ENCODE measurements around the gene B4GALT3.

The B4GALT3 gene

DNA sequence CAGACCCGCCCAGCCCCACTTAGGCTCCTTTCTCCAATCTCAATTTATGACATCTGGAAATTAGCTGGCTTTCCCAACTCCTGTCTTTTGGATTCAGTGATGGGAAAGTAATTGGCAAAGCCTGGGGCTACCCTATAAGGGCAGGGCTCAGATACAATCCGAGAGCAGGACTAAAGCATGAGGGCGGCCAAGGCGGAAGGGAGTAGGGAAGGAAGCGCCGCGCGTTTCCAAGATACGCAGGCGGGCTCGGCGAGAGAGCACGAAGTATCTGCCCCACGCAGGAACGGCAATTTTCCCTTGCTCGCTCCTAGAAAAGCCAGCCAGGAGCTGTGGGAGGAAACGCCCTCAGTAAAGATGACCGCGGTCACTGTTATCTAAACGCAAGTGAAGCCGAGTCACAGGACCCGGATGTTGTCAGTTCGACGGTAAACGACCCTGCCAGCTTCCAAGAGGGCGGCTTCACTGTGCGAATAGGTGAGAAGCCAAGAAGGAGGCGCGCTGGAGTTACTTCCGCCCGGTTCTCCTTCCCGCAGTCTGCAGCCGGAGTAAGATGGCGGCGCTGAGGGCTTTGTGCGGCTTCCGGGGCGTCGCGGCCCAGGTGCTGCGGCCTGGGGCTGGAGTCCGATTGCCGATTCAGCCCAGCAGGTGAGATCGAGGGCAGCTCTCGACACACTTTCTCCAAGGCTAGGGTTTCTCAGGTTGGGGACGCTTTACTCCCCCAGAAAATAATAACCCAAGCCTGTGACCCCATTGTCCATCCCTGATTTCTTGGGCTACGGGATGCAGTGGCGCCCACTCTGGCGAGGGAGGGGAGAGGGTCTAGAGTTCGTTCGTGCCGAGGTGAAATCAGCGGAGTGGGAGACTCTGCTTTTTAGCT, 24.8 kb upstream of the B4GALT3 start, which contains the start of gene NDUFS2:
TSS of gene NDUFS2 (plus strand) at position 532 of the 877 bp plus-strand sequence. CDS start at position 551, 19 bp downstream.
- Histone ChIP-seq H3K27me3 (ENCODE audit: insufficient read depth, low read length) (no peaks in the 10 kb centered on the region), H2AFZ (ENCODE audit: low read length, unreplicated experiment) (peak within 1 kb of the TSS; percentile 64), H3K36me3 (ENCODE audit: insufficient read depth, low read length) (peaks cover 11% of the 10 kb centered on the region; the same call in 1 of the 2 replicates), H3K27ac (ENCODE audit: low read depth, low read length) (peak within 1 kb of the TSS; percentile 99), H3K4me1 (ENCODE audit: control insufficient read depth, insufficient read depth, low read length, unreplicated experiment) (peaks cover 69% of the 10 kb centered on the region), H3K4me3 (ENCODE audit: low read depth, low read length) (peak within 1 kb of the TSS; percentile 95), H3K79me2 (ENCODE audit: control insufficient read depth, insufficient read depth, low read length, unreplicated experiment) (peaks cover 45% of the 10 kb centered on the region)

DNA sequence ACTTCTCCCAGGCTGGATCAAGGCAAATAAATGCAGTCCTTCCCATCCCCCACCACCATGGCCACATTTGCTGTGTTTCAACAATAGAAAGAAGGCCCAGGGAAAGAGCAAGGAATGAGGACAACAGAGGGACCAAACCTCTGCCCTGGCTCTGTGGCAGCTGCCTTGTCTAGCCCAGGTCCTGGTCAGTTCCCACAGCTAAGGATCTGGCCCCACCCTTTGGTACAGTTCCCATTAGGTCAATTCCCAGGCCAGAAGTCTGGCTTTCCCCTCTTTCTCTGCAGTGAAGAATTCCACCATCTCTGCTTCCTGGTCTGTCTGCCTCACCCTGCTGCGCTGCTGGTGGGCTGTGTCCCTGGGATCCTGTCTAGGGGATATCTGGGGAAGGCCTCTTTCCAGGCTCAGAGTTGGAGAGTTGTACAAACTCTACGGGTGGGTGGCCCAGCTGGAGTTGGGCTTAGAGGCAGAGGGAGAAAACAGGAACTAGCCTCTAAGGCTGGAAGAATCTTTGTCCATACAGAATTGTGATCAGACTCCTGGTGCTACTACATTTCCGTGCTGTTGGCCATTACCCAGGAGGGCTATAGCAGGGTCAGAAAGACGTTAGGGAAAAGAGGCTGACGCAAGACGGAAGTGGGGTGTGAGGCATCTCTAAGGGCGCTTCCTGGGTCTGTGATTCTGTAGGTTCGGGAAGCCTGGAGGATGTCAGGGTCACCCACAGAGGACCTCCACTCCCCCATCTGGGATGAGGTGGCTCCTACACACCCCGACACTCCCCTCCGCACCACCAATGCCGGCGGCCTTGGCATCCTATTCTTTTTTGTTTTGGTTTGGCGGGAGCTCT, 23.9 kb upstream of the B4GALT3 start:
- Histone ChIP-seq H3K27me3 (ENCODE audit: insufficient read depth, low read length) (no peaks in the 10 kb centered on the region), H3K4me1 (ENCODE audit: control insufficient read depth, insufficient read depth, low read length, unreplicated experiment) (peaks cover 69% of the 10 kb centered on the region), H2AFZ (ENCODE audit: low read length, unreplicated experiment) (peak overlapping the region; percentile 64), H3K4me3 (ENCODE audit: low read depth, low read length) (peak overlapping the region; percentile 95), H3K79me2 (ENCODE audit: control insufficient read depth, insufficient read depth, low read length, unreplicated experiment) (peaks cover 54% of the 10 kb centered on the region), H3K27ac (ENCODE audit: low read depth, low read length) (peak overlapping the region; percentile 99), H3K36me3 (ENCODE audit: insufficient read depth, low read length) (peaks cover 11% of the 10 kb centered on the region; the same call in 1 of the 2 replicates)

GRCh38 chr1:161200421-161200991, 23.2 kb upstream of the B4GALT3 start:
- Histone ChIP-seq H3K79me2 (ENCODE audit: control insufficient read depth, insufficient read depth, low read length, unreplicated experiment) (peaks cover 52% of the 10 kb centered on the region), H3K27ac (ENCODE audit: low read depth, low read length) (peak overlapping the region; percentile 99), H3K27me3 (ENCODE audit: insufficient read depth, low read length) (no peaks in the 10 kb centered on the region), H3K36me3 (ENCODE audit: insufficient read depth, low read length) (peaks cover 11% of the 10 kb centered on the region; the same call in 1 of the 2 replicates), H3K4me1 (ENCODE audit: control insufficient read depth, insufficient read depth, low read length, unreplicated experiment) (peaks cover 70% of the 10 kb centered on the region), H2AFZ (ENCODE audit: low read length, unreplicated experiment) (no peak overlapping the region), H3K4me3 (ENCODE audit: low read depth, low read length) (no peak overlapping the region)

DNA sequence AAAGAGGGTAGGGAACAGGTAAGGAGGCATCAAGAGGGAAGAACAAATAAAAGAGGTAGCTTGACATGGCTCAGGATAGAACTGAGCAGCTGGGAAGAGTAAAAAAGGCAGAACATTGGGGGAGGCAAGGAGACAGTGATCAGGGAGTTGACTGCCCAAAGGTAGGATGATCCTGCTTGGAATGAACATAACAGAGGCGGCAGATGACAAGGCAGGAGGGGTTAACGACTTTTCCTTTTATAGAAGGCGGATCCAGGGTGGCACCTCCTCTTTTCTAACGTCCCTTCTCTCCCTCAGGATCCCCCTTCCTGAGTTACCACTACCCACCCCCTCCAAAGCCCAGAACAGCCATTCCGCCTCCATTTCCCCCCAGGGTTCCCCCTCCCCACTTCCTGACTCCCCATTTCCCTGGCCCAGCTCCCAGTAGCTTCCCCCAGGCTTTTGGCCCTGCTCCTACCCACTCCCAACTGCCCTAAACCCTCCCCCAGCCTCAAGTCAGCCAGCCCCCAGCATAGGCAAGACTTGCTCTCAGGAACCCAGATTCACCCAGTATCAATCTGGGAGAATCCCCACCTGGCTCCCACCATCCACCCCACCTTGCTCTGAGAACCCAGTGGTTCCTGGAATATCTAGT, 22.3 kb upstream of the B4GALT3 start:
- Histone ChIP-seq H3K27ac (ENCODE audit: low read depth, low read length) (peak overlapping the region; percentile 99), H3K4me1 (ENCODE audit: control insufficient read depth, insufficient read depth, low read length, unreplicated experiment) (peaks cover 74% of the 10 kb centered on the region), H3K27me3 (ENCODE audit: insufficient read depth, low read length) (no peaks in the 10 kb centered on the region), H2AFZ (ENCODE audit: low read length, unreplicated experiment) (peak overlapping the region; percentile 63), H3K4me3 (ENCODE audit: low read depth, low read length) (peak overlapping the region; percentile 55), H3K79me2 (ENCODE audit: control insufficient read depth, insufficient read depth, low read length, unreplicated experiment) (peaks cover 46% of the 10 kb centered on the region), H3K36me3 (ENCODE audit: insufficient read depth, low read length) (peaks cover 11% of the 10 kb centered on the region; the same call in 1 of the 2 replicates)

DNA sequence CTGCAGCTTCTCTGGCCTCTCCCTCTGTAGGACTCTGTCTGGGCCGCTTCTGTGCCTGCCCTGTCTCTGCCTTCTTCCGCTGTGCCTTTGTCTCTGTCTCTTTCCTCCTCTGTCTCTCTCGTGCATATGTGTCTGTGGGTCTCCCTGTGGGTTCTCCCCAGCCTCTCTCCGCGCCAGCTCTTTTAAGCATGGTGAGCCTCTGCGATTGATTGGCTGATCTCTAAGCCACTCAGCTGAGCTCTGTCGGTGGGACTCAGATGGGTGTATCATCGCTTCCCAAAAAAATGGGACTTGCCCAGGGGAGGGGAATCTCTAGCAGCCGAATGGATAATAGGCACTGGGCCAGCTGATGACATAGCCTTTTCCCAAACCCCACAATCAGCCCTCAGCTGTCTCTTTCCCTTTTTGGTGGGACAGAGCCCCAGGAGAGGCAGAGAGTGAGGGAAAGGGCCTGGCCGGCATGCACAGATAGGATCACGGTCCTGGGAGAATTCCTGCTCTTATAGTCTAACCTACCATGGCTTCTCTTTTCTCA, 21.7 kb upstream of the B4GALT3 start, which contains the start of gene ADAMTS4:
TSS of gene ADAMTS4 (minus strand) at position 158 of the 535 bp plus-strand sequence. CDS start 427 bp downstream, outside the sequence.
- Histone ChIP-seq H2AFZ (ENCODE audit: low read length, unreplicated experiment) (peak within 1 kb of the TSS; percentile 63), H3K4me3 (ENCODE audit: low read depth, low read length) (peak within 1 kb of the TSS; percentile 87), H3K27me3 (ENCODE audit: insufficient read depth, low read length) (no peaks in the 10 kb centered on the region), H3K36me3 (ENCODE audit: insufficient read depth, low read length) (peaks cover 6% of the 10 kb centered on the region; the same call in 1 of the 2 replicates), H3K27ac (ENCODE audit: low read depth, low read length) (peak within 1 kb of the TSS; percentile 99), H3K4me1 (ENCODE audit: control insufficient read depth, insufficient read depth, low read length, unreplicated experiment) (peaks cover 75% of the 10 kb centered on the region), H3K79me2 (ENCODE audit: control insufficient read depth, insufficient read depth, low read length, unreplicated experiment) (peaks cover 40% of the 10 kb centered on the region)

DNA sequence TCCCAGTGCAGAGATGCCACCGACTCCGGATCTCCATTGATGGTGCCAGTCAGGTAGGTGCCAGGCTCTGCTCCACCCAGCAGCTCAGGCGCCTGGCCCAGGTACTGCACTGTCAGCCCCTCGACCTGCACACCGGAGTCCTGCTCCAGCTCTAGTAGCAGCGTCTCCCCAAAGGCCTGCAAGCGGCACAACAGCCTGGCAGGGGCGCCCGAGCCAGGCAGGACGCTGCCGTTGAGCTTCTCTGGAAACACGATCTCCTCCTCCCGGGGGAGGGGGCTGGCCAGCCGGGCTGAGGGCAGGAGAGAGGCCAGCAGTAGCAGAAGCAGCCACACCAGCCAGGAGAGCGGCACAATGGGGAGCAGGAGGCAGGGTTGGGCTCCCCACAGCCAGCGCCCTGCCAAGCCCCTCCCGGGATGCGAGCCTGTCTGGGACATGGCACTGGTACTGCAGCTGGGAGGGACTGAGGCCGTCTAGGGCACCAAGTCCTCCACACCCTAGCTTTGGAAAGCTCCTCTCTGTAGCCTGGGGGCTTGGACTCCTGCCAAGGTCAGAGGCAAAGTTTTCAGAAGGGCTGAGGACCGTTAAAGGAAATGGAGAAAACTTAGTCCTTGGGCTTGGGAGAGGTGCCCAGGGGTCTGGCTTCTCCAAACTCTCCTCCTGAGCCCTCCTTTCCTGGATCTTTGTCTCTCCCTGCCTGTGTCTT, 21.0 kb upstream of the B4GALT3 start:
- Histone ChIP-seq H3K4me3 (ENCODE audit: low read depth, low read length) (peak overlapping the region; percentile 87), H3K36me3 (ENCODE audit: insufficient read depth, low read length) (no peaks in the 10 kb centered on the region; the same call in 1 of the 2 replicates), H2AFZ (ENCODE audit: low read length, unreplicated experiment) (no peak overlapping the region), H3K4me1 (ENCODE audit: control insufficient read depth, insufficient read depth, low read length, unreplicated experiment) (peaks cover 75% of the 10 kb centered on the region), H3K27me3 (ENCODE audit: insufficient read depth, low read length) (no peaks in the 10 kb centered on the region), H3K79me2 (ENCODE audit: control insufficient read depth, insufficient read depth, low read length, unreplicated experiment) (peaks cover 34% of the 10 kb centered on the region), H3K27ac (ENCODE audit: low read depth, low read length) (peak overlapping the region; percentile 99)

- Histone ChIP-seq H3K4me1 (ENCODE audit: control insufficient read depth, insufficient read depth, low read length, unreplicated experiment) (peaks cover 71% of the 10 kb centered on the region), H3K27ac (ENCODE audit: low read depth, low read length) (peak overlapping the region; percentile 99), H2AFZ (ENCODE audit: low read length, unreplicated experiment) (peak overlapping the region; percentile 71), H3K36me3 (ENCODE audit: insufficient read depth, low read length) (no peaks in the 10 kb centered on the region; the same call in 1 of the 2 replicates), H3K4me3 (ENCODE audit: low read depth, low read length) (peak overlapping the region; percentile 87), H3K79me2 (ENCODE audit: control insufficient read depth, insufficient read depth, low read length, unreplicated experiment) (peaks cover 27% of the 10 kb centered on the region), H3K27me3 (ENCODE audit: insufficient read depth, low read length) (no peaks in the 10 kb centered on the region)
Measured at GRCh38 chr1:161197560-161198193, 20.4 kb upstream of the B4GALT3 start.

- no peaks in the 10 kb centered on the region for H3K27me3 ChIP-seq (ENCODE audit: insufficient read depth, low read length)
- H3K4me1 ChIP-seq (ENCODE audit: control insufficient read depth, insufficient read depth, low read length, unreplicated experiment), result peaks cover 69% of the 10 kb centered on the region
- peak overlapping the region; percentile 99 for H3K27ac ChIP-seq (ENCODE audit: low read depth, low read length)
- peak overlapping the region; percentile 71 for H2AFZ ChIP-seq (ENCODE audit: low read length, unreplicated experiment)
- H3K36me3 ChIP-seq (ENCODE audit: insufficient read depth, low read length), result no peaks in the 10 kb centered on the region; the same call in 1 of the 2 replicates
- H3K79me2 ChIP-seq (ENCODE audit: control insufficient read depth, insufficient read depth, low read length, unreplicated experiment), result peaks cover 22% of the 10 kb centered on the region
- H3K4me3 ChIP-seq (ENCODE audit: low read depth, low read length), result peak overlapping the region; percentile 87
Measured at GRCh38 chr1:161196521-161197451, 19.5 kb upstream of the B4GALT3 start.

All from ACC112 (cell line).